Activated CD8-positive, alpha-beta memory T cell treated with anti-CD3 and anti-CD28 coated beads, Interleukin-2, amount 10 ng/mL, durations not matched to agents 7 days and 5 days (primary cell): ENCODE data around the gene EFHC1. TPM values are rescaled to one million over a fixed set of nuclear protein-coding genes. Genes with fewer than 3 reads are reported as not detected.

ENCODE experiments used
- ATAC-seq: fragments of 150-1000 bp; cut with Tn5 transposase; one replicate; pipeline ENCODE4 v1.10.0; 2021; ENCODE audit warnings: moderate library complexity
- CTCF ChIA-PET: fragments of 350-600 bp; sonication (Branson Sonifier 250); formaldehyde crosslinking; loops from one replicate; lab custom pipeline; 2021; ENCODE audit warnings: antibody characterized with exemption; lab: Charles Lee
- DNase-seq: peaks from one replicate; pipeline ENCODE4 v3.0.0-alpha.2; 2020
- H3K27ac Mint-ChIP-seq: one replicate; pipeline ENCODE4 v1.8.0; 2021; ENCODE audit warnings: mild to moderate bottlenecking, mixed read lengths
- H3K27me3 Mint-ChIP-seq: one replicate; pipeline ENCODE4 v1.8.0; 2021; ENCODE audit warnings: mixed read lengths
- H3K36me3 Mint-ChIP-seq: one replicate; pipeline ENCODE4 v1.8.0; 2021; ENCODE audit warnings: mild to moderate bottlenecking, mixed read lengths
- H3K4me1 Mint-ChIP-seq: one replicate; pipeline ENCODE4 v1.8.0; 2021; ENCODE audit warnings: mixed read lengths
- H3K4me3 Mint-ChIP-seq: one replicate; pipeline ENCODE4 v1.8.0; 2021; ENCODE audit warnings: mild to moderate bottlenecking, moderate library complexity, mixed read lengths
- H3K9me3 Mint-ChIP-seq: one replicate; pipeline ENCODE4 v1.8.0; 2022; ENCODE audit warnings: low read depth, mixed read lengths
- total RNA-seq, 2 experiments: library from RNA; stranded (reverse); gene quantifications; one replicate each; pipeline ENCODE4 v1.2.3, GENCODE V29; 2021

The EFHC1 gene
- total RNA-seq, 2 experiments from 2014 or later = 1.7 to 2.1 TPM

DNA sequence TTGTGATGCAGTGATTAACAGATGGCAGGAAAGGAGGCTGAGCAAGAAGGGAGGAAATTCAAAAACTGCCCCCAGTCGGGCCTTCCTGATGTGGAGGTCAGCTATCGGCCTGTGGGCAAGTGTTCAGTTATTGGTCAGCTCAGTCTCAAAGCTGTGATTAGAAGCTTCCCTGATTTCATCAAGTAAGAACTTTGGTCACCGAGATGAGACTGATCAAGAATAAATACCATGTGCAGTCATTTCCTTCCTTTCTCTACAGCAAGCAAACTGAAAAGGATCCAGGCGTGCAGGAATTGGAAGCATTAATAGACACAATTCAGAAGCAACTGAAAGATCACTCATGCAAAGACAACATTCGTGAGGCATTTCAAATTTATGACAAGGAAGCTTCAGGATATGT lies 69.7 kb downstream of the EFHC1 start:
- no peak overlapping the region for H3K27ac Mint-ChIP-seq
- CTCF ChIA-PET = no interaction called here
- peaks cover 7% of the 10 kb centered on the region for H3K4me1 Mint-ChIP-seq
- no peak for ATAC-seq
- DNase-seq = no peak
- H3K9me3 Mint-ChIP-seq = no peaks in the 10 kb centered on the region
- H3K4me3 Mint-ChIP-seq = no peak overlapping the region
- H3K36me3 Mint-ChIP-seq = no peaks in the 10 kb centered on the region
- H3K27me3 Mint-ChIP-seq = no peaks in the 10 kb centered on the region

DNA sequence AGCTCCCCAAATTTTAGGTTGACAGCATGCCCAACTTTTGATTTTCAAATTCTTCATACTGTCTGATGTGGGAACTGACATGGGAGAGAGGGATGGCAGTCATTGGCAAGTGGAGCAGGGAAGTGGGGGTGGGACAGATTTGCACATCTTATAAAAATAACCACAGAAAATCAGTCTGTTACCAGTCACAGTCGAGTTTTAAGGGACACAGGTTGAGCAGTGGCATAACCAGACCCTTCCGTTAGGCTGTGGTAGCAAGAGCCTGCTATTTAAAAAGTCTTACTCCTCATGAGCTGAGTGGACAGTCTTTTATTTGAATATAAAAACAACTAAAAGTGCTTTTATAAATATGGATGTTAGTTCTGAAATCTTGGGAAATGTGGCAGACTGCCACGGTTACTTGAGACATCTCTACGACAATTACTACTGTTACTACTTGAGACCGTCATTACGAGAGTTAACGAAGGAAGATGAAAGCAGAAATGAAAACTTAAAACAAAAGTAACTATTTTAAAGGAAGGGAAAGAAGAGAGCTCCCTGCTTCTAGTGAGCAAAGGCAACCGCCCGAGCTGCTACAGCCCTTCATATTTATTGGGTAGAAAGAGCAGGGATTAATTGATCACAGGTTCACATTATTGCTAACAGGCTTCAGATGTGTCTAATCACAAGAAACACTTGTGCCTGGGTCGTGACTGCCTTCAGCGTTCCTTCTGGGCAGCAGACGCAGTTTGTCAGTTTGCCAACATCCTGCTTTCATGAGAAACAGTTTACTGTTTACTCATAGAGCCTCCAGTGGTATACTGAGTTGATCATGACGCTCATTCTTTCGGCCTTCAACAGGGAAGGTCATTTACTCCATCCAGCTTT lies 71.3 kb downstream of the EFHC1 start:
- no peak overlapping the region for H3K4me3 Mint-ChIP-seq
- H3K4me1 Mint-ChIP-seq = peaks cover 7% of the 10 kb centered on the region
- H3K27ac Mint-ChIP-seq = no peak overlapping the region
- no peaks in the 10 kb centered on the region for H3K9me3 Mint-ChIP-seq
- ATAC-seq = no peak
- H3K27me3 Mint-ChIP-seq = no peaks in the 10 kb centered on the region
- peaks cover 2% of the 10 kb centered on the region for H3K36me3 Mint-ChIP-seq
- no peak for DNase-seq
- CTCF ChIA-PET = no interaction called here

DNA sequence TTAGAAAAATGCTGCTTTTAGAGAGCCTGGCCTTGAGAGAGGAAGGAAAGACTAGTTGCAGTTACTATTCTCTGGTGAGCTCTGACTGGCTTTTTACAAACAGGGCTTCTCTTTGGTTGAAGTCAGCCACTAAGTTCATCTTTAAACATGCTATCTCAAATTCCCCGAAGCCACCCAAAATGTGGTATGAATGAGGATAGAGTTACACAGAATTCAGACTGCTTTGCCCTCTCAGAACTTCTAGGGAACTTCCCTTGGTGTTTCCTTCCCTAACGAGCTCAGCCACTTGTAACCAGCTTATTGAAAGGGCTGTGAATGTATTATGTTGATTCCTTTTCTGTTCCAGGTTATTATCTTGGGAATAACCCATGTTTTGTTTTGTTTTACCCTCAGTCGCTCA lies 73.5 kb downstream of the EFHC1 start:
- CTCF ChIA-PET = no interaction called here
- H3K27me3 Mint-ChIP-seq = no peaks in the 10 kb centered on the region
- H3K4me3 Mint-ChIP-seq = no peak overlapping the region
- no peaks in the 10 kb centered on the region for H3K9me3 Mint-ChIP-seq
- peaks cover 15% of the 10 kb centered on the region for H3K4me1 Mint-ChIP-seq
- H3K36me3 Mint-ChIP-seq = peaks cover 2% of the 10 kb centered on the region
- H3K27ac Mint-ChIP-seq = no peak overlapping the region
- no peak for DNase-seq
- ATAC-seq = no peak

DNA sequence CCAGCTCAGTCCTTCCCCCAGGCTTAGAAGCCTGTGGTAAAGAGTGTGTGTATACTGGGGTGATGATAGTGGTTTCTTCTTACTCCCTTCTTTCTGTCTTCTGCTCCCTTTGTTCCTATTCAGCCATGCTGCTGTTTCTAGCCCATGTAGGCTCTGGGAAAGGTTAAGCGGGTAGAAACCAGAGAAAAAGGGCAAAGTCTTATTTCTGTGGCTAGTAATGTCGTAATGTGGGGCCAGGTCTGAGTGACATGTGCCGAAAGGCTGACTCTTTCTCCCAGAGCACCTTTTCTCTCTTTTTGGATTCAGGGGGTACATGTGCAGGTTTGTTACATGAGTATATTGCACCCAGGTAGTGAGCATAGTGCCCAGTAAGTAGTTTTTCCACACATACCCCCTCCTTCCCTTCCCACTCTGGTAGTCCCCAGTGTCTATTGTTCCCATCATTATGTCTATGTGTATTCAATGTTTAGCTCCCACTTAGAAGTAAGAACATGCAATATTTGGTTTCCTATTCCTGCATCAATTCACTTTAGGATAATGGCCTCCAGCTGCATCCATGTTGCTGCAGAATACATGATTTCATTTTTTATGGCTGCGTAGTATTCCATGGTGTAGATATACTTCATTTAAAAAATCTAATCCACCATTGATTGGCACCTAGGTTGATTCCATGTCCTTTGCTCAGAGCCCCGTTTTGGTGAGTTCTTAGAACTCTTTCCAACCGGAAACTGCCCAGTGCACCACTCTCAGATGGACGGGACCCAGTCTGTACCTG lies 74.3 kb downstream of the EFHC1 start:
- Mint-ChIP-seq H3K9me3 (no peaks in the 10 kb centered on the region), H3K4me3 (no peak overlapping the region), H3K36me3 (peaks cover 2% of the 10 kb centered on the region), H3K4me1 (peaks cover 15% of the 10 kb centered on the region), H3K27me3 (no peaks in the 10 kb centered on the region), H3K27ac (no peak overlapping the region)
- no peak for ATAC-seq
- no peak for DNase-seq
- CTCF ChIA-PET = no interaction called here

DNA sequence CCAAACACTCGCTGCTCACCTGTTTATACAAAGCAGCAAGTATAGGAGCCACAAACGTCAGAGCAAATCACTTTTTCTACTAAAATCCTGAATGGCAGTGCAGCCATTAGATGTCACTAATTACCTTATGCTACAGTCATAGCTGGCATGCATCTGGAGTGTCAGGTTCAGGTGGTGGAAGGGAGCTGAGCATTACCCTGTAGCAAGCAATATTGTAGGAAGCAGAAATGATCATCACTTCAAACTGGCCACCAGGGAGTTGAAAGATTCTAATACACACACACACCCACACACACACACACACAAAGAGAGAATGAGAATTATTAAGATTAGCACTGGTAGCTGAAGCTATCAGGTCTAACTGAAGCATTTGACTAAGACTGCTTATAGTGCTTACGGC lies 75.8 kb downstream of the EFHC1 start:
- Mint-ChIP-seq H3K36me3 (peaks cover 2% of the 10 kb centered on the region), H3K4me1 (peaks cover 15% of the 10 kb centered on the region), H3K9me3 (no peaks in the 10 kb centered on the region), H3K27ac (no peak overlapping the region), H3K27me3 (no peaks in the 10 kb centered on the region), H3K4me3 (no peak overlapping the region)
- CTCF ChIA-PET = interaction anchor here (0.8 to 0.9 kb wide), 2 partner anchors 20 to 101 kb away, joined by 3 read pairs; no protein-coding TSS in a partner anchor
- no peak for DNase-seq
- ATAC-seq = no peak

DNA sequence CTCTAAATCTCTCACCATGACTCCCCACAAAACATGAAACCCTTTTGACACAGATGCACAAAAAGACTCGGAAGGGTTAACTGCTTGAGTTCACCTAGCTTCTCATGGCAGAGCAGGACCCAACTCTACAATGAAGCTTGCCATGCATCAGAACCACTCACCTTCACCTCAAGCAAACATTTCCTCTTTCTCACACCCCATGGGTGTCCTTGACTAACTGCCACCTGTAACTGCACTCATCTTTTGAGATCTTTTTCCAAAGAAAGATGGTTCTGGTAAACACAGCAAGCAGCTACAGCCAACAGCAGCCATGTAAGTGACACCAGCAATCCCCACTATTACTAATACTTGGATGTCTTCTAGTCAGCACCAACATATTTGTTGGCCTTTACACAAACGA lies 76.5 kb downstream of the EFHC1 start:
- ATAC-seq (no peak), DNase-seq (no peak)
- Mint-ChIP-seq H3K27me3 (no peaks in the 10 kb centered on the region), H3K27ac (no peak overlapping the region), H3K4me3 (no peak overlapping the region), H3K9me3 (no peaks in the 10 kb centered on the region), H3K36me3 (peaks cover 2% of the 10 kb centered on the region), H3K4me1 (peaks cover 15% of the 10 kb centered on the region)
- CTCF ChIA-PET = no interaction called here

DNA sequence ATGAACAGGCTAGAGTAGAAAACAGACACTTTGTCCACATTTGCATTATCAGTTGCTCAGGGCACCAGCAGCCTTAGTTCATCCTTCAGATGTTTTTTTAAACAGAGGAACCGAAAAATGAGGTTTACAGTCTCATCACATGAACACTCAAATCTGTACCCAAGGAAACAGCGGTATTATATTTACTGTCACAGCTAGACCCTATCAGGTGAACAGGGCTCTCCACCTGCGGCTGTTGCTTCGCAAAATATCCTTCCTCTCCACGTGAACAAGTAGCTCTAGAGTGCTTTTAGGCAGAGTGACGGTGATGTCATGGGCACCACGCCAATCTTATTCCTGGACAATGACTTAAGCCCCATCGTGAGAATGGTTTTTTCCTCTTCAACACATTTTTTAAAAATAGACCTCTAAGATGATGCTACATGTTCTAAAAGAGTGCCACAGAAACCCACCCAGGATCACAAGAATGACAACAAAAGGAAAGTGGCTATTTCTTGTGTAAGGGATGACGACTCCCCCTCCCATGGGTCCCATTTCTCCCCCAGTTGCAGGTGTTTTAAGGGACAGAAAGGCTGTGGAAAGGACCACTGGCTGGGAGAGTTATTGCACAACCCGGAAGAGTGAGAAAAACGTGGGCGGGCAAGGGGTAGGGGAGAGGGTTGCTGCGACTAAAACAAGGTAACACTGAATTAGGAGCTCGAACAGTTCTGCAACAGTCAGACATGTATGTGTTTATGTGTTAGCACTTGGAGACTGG lies 77.7 kb downstream of the EFHC1 start:
- no peak for ATAC-seq
- Mint-ChIP-seq H3K27ac (no peak overlapping the region), H3K4me3 (no peak overlapping the region)

GRCh38 chr6:52498538-52499017 lies 78.4 kb downstream of the EFHC1 start:
- Mint-ChIP-seq H3K27ac (no peak overlapping the region), H3K4me1 (peaks cover 12% of the 10 kb centered on the region), H3K4me3 (no peak overlapping the region), H3K27me3 (no peaks in the 10 kb centered on the region), H3K9me3 (no peaks in the 10 kb centered on the region), H3K36me3 (peaks cover 2% of the 10 kb centered on the region)
- no peak for DNase-seq
- ATAC-seq = no peak
- CTCF ChIA-PET = no interaction called here

More for the DNA sequence above, 77.7 kb downstream of the EFHC1 start:
- Mint-ChIP-seq H3K27me3 (no peaks in the 10 kb centered on the region), H3K9me3 (no peaks in the 10 kb centered on the region), H3K36me3 (peaks cover 2% of the 10 kb centered on the region), H3K4me1 (peaks cover 15% of the 10 kb centered on the region)
- CTCF ChIA-PET = no interaction called here
- DNase-seq = no peak

- H3K4me3 Mint-ChIP-seq = no peak overlapping the region
- peaks cover 10% of the 10 kb centered on the region for H3K4me1 Mint-ChIP-seq
- DNase-seq = no peak
- no peak overlapping the region for H3K27ac Mint-ChIP-seq
- no peaks in the 10 kb centered on the region for H3K9me3 Mint-ChIP-seq
- peaks cover 2% of the 10 kb centered on the region for H3K36me3 Mint-ChIP-seq
- ATAC-seq = no peak
- no peaks in the 10 kb centered on the region for H3K27me3 Mint-ChIP-seq
- CTCF ChIA-PET = no interaction called here
These were observed 78.9 kb downstream of the EFHC1 start for GRCh38 chr6:52499026-52499425.

- Mint-ChIP-seq H3K27me3 (no peaks in the 10 kb centered on the region), H3K9me3 (no peaks in the 10 kb centered on the region), H3K4me1 (peaks cover 11% of the 10 kb centered on the region), H3K4me3 (no peak overlapping the region), H3K36me3 (peaks cover 2% of the 10 kb centered on the region), H3K27ac (no peak overlapping the region)
- no peak for DNase-seq
- no peak for ATAC-seq
- CTCF ChIA-PET = no interaction called here
These were observed 79.6 kb downstream of the EFHC1 start for GRCh38 chr6:52499681-52500236.

GRCh38 chr6:52500238-52501129 lies 80.3 kb downstream of the EFHC1 start:
- H3K27me3 Mint-ChIP-seq = no peaks in the 10 kb centered on the region
- CTCF ChIA-PET = interaction anchor here (1.1 kb wide), 1 partner anchor 34 kb away, joined by 4 read pairs; no protein-coding TSS in a partner anchor

DNA sequence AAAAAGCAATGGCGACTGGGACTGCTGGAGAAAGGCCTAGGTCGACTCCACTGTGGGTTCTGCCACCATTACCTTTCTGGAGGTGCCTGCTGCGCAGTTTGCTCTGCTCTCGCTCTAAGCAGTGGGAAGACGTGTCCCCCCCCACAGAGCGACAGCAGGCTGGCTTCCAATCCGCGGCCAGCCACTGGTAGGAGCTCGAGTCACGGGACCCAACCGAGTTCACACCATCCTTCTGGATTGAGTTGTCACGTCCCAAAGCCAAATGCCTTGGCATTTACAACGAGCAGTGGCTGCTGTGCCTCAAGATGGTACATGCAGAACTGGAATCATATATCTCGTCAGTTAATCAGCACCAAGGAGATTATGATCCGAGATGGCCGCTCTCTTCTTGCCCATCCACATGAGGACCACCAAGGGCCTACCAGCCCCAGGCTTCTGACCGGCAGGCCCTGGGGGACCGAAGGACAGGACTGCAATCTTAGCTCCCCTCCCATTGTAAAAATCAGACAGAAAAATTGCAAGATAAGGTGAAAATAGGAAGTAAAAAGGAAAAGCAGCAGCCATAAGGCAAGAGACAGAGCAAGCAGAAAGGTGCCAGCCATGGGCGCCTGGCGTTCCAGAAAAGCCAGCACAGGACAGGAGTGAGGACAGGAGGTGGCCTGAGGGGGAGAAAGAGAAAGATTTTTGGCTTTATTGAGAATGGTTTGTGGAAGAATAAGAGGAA lies 82.3 kb downstream of the EFHC1 start:
- Mint-ChIP-seq H3K4me1 (peaks cover 5% of the 10 kb centered on the region), H3K27me3 (no peaks in the 10 kb centered on the region), H3K36me3 (no peaks in the 10 kb centered on the region), H3K27ac (no peak overlapping the region), H3K9me3 (no peaks in the 10 kb centered on the region), H3K4me3 (no peak overlapping the region)
- CTCF ChIA-PET = no interaction called here
- DNase-seq (no peak), ATAC-seq (no peak)

More at GRCh38 chr6:52500238-52501129, 80.3 kb downstream of the EFHC1 start:
- Mint-ChIP-seq H3K4me1 (peaks cover 11% of the 10 kb centered on the region), H3K9me3 (no peaks in the 10 kb centered on the region), H3K36me3 (no peaks in the 10 kb centered on the region), H3K27ac (no peak overlapping the region), H3K4me3 (no peak overlapping the region)
- no peak for ATAC-seq
- DNase-seq = no peak
